Renal cortical epithelial cell (primary cell): ENCODE data around the gene PIANP. TPM values are rescaled to one million over a fixed set of nuclear protein-coding genes. Genes with fewer than 3 reads are reported as not detected.

Source experiments
- DNase-seq: peaks from one replicate; pipeline ENCODE4 v3.0.0-alpha.2; 2011; ENCODE audit warnings: low read depth
- total RNA-seq: library from RNA; depleted of rRNA; stranded (reverse); fragments of >200 nt; gene quantifications from 2 replicates; pipeline ENCODE4 v1.2.3, GENCODE V29; 2014

Gene PIANP
- total RNA-seq, 1 donor from 2014 or later, result 0.15 TPM

DNA sequence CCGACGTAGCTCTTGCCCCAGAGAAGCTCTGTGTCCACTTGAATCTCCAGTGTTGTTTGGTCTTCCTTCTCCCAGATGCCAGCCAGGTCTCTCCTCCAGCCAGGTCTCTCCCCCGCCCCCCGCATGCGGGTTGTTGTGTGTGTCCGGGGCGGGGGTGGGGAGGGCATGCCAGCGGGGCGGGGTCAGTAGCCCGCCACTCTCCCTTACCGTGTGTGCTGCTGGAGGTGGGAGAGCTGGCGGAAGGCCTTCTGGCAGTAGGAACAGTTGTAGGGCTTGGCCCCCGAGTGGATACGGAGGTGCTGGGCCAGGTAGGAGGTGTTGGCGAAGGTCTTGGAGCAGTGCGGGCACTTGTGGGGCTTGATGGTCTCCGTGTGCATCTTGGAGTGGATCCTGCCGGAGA lies 28.5 kb downstream of the PIANP start:
- no peak for DNase-seq

DNA sequence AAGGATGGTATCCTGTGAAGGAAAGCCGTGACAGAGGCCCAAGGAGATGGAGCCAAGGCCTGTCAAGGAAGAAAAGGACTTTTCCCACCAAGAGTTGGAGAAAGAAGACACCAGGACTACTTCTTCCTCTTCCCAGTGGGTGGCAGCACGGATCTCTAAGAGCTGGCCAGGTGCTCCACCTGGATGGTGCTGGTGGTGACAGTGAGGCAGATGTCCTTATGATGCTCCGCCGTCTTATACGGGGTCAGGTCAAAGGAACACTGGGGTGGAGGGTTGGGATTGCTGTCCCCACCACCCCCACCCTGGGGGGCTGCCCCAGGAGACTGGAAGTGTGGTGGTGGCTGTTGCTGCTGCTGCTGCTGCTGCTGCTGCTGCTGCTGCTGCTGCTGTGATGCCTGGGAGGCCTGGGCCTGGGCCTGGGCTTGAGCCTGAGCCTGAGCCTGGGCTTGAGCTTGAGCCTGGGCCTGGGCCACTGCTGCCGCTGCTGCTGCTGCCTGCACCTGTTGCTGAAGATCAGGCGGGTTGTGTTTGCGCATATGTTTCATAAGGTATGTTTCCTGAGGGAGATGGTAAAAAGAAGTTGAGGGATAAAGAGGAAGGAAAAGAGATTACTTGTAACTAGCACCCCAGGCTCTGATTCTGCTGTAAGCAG lies 32.9 kb downstream of the PIANP start:
- no peak for DNase-seq

DNA sequence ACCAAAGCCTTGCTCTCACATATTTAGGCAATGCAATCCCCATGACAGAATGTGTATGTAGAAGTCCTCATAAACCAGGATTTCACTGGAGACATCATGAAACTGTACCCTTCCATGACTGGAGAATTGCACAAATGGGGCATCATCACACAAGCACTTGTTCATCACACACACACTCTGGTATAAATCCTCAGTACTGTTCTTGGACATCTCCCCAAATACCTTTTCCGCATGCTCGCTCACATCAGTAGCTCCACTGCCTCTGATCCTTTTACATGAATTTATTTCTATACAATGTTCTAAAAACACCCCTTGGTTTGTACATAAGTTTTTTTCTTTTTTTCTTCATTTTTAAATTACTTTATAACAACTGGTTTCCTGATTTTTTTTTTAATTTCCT lies 34.4 kb downstream of the PIANP start:
- DNase-seq, result no peak

DNA sequence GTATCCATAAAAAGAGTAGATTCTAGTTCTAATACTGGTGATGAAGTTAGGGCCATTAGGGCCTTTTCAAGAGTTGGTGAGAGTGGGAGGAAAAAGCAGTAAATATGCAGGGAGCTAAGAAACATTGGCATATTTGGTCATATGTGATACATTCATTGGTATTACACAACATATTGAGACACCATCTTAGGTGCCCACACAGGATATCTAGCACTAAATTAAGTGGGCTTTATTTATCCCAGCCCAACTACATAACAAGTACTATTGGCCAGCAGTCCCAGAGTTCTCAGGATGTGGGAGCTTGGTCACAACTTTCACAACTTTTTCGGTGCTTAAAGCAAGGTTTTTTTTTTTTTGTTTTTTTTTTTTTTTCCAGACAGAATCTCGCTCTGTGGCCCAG lies 35.7 kb downstream of the PIANP start:
- DNase-seq, result no peak

DNA sequence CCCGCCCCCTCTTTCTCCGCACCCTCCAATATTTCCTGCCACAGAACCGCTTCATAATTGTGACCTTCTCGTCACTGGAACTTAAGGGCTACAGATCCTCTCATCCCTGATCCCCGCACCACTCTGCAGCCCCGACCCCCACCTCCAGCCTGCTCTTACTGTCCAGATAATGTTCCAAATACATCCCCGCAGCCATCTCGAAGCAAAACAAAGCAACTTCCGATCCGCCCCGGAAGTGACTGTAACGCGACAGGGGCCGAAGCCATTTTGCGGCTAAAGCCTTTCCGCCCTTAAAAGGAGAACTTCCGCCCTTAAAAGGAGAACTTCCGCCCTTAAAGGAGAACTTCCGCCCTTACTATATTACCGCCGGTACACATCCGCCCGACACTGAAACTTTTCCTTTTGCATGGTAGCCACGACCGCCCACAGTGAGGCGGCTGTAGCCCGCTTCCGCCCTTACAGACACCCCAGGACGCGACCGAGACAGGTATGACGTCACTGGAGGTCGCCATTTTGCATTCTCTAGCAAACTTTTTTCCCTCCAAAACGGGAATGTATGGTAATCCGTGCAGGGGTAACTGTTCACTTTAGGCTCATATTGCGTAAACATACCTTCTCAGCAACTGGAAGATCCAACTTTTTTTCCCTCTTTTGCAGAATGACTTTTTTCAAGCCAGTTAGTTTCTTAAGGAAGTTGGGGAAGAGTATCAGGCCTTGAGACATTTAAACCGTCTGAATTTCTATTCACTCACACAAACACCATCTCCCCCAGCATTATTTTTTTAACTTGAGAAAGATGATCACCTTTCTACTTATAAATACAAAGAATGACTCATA lies 37.5 kb downstream of the PIANP start, which contains the start of gene ING4:
TSS of gene ING4 (minus strand) at position 214 of the 837 bp plus-strand sequence. CDS start at position 196, 18 bp downstream.
- peak; percentile 99 for DNase-seq

DNA sequence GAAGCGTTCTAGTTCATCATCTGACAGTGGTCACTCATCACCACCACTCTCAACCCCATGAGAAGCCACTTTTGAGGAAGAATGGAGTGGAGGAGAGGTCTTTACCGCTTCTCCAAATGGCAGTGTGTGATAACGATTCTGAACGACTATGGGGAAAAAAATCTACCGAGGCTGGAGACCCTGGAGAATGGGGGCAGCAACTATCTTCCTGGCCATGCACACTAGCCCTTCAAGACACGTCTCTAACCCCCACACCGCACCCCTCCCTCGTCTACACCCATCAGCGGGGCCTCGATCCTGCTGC lies 38.1 kb downstream of the PIANP start:
- DNase-seq, result no peak

DNA sequence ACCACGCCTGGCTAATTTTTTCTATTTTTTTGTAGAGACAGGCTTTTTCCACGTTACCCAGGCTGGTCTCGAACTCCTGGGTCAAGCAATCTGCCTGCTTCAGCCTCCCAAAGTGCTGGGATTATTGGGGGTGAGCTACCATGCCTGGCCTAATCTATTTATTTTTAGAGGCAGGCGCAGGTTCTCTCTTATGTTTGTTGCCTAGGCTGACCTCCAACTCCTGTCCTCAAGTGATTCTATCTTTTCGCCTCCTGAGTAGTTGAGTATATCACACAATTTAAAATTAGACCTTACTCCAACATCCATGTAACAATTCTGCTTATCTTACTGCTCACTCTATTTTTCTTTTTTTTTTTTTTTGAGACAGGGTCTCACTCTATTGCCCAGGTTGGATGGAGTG lies 46.6 kb downstream of the PIANP start:
- no peak for DNase-seq

DNA sequence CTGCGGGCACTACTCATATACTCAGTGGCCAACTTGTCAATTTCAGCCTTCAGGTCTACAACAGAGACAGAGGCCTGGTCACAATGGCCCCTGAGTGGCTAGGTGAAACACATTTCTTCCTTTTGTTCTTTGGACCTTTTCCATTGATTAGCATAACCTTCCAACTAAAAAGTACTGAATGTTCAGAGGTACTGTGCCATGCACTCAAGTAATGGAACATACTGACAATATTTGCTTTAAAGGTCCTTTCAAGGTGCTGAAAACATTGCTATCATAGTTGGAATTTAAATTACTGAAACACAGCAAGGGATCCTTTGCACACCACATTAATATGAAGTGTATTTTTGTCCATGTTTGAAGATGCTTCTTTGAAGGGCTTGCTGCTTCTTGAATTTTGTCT lies 47.3 kb downstream of the PIANP start:
- DNase-seq, result no peak

DNA sequence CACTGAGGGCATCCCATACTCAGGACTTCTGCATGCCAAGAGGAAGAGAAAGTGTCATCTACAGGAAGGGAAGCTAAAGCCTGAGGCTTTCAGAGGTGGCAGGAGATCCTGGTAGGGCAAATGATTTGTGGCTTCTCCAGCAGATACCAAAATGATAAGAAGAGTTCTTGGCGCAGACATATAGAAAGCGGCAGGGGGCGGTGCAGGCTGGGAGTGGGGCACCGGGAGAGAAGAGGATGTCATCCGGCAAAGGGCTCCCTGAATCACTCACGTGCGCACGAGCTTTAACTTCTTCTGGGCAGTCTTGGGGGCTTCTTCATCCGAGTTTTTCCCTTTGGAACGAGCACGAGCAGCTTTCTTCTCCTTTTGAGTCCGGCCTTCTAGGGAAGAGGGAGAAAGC lies 48.2 kb downstream of the PIANP start:
- no peak for DNase-seq

DNA sequence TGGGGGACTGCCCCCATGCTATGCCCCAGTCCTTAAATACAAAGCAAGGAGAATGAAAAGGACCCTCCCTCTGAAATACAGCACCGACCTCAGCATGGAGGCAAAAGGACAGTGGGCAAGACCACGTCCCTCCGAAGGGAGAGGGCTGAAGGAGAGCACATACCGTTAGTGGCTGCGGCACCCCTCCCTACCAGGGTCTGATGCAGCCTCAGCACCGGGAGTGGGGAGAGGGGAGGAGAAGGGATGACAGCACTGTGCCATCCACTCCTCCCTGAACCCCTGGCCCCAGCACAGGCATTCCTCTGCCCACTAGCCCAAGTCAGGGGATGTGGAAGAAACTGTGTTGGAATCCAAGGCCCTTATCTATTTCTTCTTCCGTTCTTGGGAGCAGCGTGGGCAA lies 49.8 kb downstream of the PIANP start:
- no peak for DNase-seq

DNA sequence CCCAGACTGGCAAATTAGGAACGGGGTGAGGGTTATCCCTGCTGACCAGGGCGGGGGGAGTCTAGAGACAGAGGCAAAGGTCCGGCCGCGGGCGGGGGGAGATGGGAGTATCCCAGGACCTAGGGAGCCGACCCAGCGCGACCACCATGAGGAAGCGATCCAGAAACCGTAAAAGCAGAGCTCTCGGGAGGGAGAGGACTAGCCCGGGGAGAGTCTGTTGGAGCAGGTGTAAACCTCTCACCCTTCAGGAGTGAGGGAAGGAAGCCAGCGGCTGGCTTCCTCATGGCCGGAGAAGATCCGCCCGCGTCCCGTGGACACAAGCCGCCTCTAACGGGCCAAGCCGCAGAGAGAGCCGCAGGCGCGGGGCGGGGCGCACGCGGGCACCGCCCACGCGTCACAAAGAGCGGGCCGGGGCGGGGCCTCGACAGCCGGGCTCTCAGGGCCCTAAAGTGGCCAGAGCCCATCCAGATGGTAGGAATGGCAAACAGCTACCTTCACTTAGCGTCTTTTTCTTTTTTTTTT lies 53.5 kb downstream of the PIANP start, which contains the start of gene ACRBP:
TSS of gene ACRBP (minus strand) at position 350 of the 522 bp plus-strand sequence. CDS start at position 284, 66 bp downstream.
- DNase-seq, result peak; percentile 42

DNA sequence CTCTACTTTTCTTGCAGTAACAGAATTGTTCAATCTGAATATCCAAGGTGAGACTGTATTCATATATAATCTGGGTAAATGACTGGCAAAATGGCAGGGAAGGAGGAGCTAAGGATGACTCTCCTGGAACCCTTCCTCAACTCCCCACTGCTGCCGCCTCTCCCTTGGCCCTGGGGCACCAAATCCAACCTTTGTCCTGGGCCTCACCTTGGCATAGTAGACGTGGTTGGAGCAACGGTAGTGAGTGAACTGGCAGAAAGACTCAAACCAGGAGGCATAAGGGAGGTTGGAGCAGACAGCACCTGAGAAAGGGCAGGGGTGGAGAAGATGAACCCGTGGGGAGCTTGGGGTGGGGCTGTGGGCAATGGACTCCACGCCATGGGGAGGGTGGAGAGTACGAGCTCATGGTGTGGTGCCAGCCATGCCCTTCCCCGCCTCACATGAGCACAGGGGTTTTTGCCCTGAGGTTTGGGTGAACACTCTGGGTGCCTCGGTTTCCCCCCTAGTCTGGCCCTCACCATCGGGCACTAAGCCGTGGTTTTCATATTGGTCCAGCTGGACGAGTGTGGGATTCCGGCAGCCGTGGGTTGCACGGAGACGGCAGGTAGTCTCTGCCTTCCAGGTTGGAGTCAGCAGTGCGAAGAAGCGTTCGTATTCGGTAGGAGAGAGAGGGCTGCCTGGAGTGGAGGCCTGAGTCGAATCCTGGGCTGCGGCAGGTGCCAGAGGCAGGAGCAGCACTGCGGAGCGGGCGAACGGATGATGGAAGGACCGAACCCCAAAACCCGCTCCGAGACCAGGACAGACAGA lies 54.1 kb downstream of the PIANP start:
- no peak for DNase-seq

DNA sequence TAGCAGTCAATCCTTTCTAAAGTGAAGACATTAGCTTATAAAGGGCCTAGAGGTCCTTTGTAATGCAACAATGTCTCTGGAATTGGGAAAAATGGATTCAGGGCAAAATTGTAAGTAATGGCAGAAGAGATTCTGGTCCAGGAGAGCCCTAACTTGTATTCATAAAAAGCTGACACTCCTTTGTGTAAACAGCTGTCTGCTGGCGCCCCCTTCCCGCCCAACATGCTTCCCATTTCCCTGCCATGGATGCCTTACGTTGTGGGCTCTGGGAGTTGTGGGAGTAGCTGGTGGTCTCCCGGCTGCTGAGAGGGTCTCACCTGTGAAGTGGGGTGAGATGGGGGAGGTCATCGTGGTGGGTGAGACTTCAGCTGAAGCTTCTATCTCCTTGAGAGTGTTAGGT lies 55.7 kb downstream of the PIANP start:
- DNase-seq, result no peak

DNA sequence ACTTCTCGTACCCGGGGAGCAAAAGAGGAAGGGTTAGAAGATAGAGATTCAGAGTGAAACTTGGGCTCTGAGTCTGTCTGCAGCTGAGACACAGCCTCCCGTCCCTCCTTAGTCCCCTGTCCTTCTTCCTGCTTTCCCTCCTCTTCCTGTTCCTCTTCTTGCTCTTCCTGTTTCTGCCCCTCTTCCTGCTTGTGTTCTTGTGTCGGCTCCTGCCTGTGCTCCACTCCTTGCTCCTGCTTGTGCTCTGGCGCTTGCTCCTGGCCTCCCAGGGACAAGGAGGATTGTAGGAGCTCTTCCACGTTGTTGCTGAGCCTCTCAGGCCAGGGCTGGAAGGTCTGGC lies 56.4 kb downstream of the PIANP start:
- no peak for DNase-seq

Other genes with a start within 250 kb of the PIANP start
- gene TAPBPL, start 248.8 kb downstream of the PIANP start, total RNA-seq, result 8.2 and 19.1 TPM in 2 replicates
- gene VAMP1, start 230.1 kb downstream of the PIANP start, total RNA-seq, result 1.8 and 2.3 TPM in 2 replicates
- gene MRPL51, start 207.6 kb downstream of the PIANP start, total RNA-seq, result 57.1 and 84.9 TPM in 2 replicates
- gene NCAPD2, start 206.7 kb downstream of the PIANP start, total RNA-seq, result 28.1 and 138 TPM in 2 replicates
- 5,930 and 6,897 TPM in 2 replicates for gene GAPDH, start 166.3 kb downstream of the PIANP start, total RNA-seq
- 3.8 and 5.2 TPM in 2 replicates for gene IFFO1, start 144.8 kb downstream of the PIANP start, total RNA-seq
- 16.5 and 32.3 TPM in 2 replicates for gene NOP2, start 132.5 kb downstream of the PIANP start, total RNA-seq
- gene CHD4, start 93.4 kb downstream of the PIANP start, total RNA-seq, result 228 and 358 TPM in 2 replicates
- 0.17 TPM in 1 of 2 replicates, not detected in the other for gene LPAR5, start 64.9 kb downstream of the PIANP start, total RNA-seq
- gene ACRBP, start 53.4 kb downstream of the PIANP start, total RNA-seq, result 0.15 and 0.17 TPM in 2 replicates
- 45.3 and 67.6 TPM in 2 replicates for gene ING4, start 37.7 kb downstream of the PIANP start, total RNA-seq
- 5.6 and 18.4 TPM in 2 replicates for gene ZNF384, start 11.4 kb downstream of the PIANP start, total RNA-seq
- 66.0 and 68.3 TPM in 2 replicates for gene COPS7A, start 23.2 kb upstream of the PIANP start, total RNA-seq
- 168 and 222 TPM in 2 replicates for gene MLF2, start 52.3 kb upstream of the PIANP start, total RNA-seq
- 24.0 and 69.1 TPM in 2 replicates for gene PTMS, start 65.5 kb upstream of the PIANP start, total RNA-seq
- gene LAG3, start 71.7 kb upstream of the PIANP start, total RNA-seq, result not detected in 2 replicates
- gene CD4, start 88.7 kb upstream of the PIANP start, total RNA-seq, result 0.10 TPM in 1 of 2 replicates, not detected in the other
- 3.8 TPM in 1 of 2 replicates, not detected in the other for gene GPR162, start 121.0 kb upstream of the PIANP start, total RNA-seq
- 17.4 and 36.8 TPM in 2 replicates for gene P3H3, start 127.6 kb upstream of the PIANP start, total RNA-seq
- gene GNB3, start 140.1 kb upstream of the PIANP start, total RNA-seq, result 0.15 TPM in 1 of 2 replicates, not detected in the other
- gene CDCA3, start 150.5 kb upstream of the PIANP start, total RNA-seq, result 1.3 and 4.7 TPM in 2 replicates
- gene USP5, start 151.3 kb upstream of the PIANP start, total RNA-seq, result 107 and 113 TPM in 2 replicates
- 1,309 and 1,579 TPM in 2 replicates for gene TPI1, start 166.7 kb upstream of the PIANP start, total RNA-seq
- gene SPSB2, start 172.5 kb upstream of the PIANP start, total RNA-seq, result 7.0 and 13.2 TPM in 2 replicates
- gene LRRC23, start 204.0 kb upstream of the PIANP start, total RNA-seq, result 16.1 and 16.4 TPM in 2 replicates
- 14.1 and 41.3 TPM in 2 replicates for gene ENO2, start 213.8 kb upstream of the PIANP start, total RNA-seq
- gene ATN1, start 227.1 kb upstream of the PIANP start, total RNA-seq, result 1.7 and 29.4 TPM in 2 replicates
- not detected in 2 replicates for gene RNU7-1, start 243.0 kb upstream of the PIANP start, total RNA-seq
- 38.0 and 62.4 TPM in 2 replicates for gene C12orf57, start 243.2 kb upstream of the PIANP start, total RNA-seq